SK-N-MC (cell line): ENCODE results near the gene APPBP2.

Source experiments
- DNase-seq: peaks from one replicate; pipeline ENCODE4 v3.0.0-alpha.2; 2011; ENCODE audit warnings: low read depth, low spot score
- H3K27ac ChIP-seq: fragments of 200-600 bp; sonication (generic); 2 replicates; pipeline ENCODE4 v1.5.1; 2016; ENCODE audit warnings: mixed run types
- H3K36me3 ChIP-seq: fragments of 200-600 bp; sonication (generic); 2 replicates; pipeline ENCODE4 v1.6.1; 2017; ENCODE audit warnings: antibody characterized with exemption, low read length, mixed read lengths; ENCODE audit not compliant: insufficient read depth
- H3K4me3 ChIP-seq: fragments of 200-600 bp; sonication (generic); 2 replicates; pipeline ENCODE4 v1.5.1; 2016
- H3K9ac ChIP-seq: fragments of 200-600 bp; sonication (generic); 2 replicates; pipeline ENCODE4 v1.8.0; 2017; ENCODE audit warnings: mixed run types, mixed read lengths; ENCODE audit not compliant: insufficient read length
- H3K9me3 ChIP-seq: fragments of 200-600 bp; sonication (generic); 2 replicates; pipeline ENCODE4 v1.6.1; 2017; ENCODE audit warnings: low read depth, mild to moderate bottlenecking, antibody characterized with exemption, low read length, moderate library complexity, mixed read lengths
- EZH2 ChIP-seq: fragments of 200-600 bp; sonication (generic); IDR thresholded peaks from one replicate; pipeline ENCODE4 v1.6.1; 2017; ENCODE audit warnings: antibody characterized with exemption
- FOXP2 ChIP-seq: optimal IDR thresholded peaks from 2 replicates; pipeline ENCODE3; 2011; ENCODE audit warnings: mild to moderate bottlenecking, moderate library complexity; ENCODE audit not compliant: insufficient read depth; ENCODE audit errors: extremely low read length, control extremely low read depth
- POLR2AphosphoS5 ChIP-seq: IDR thresholded peaks from 2 replicates; pipeline ENCODE4 v1.6.1; 2012; ENCODE audit warnings: mild to moderate bottlenecking, low read depth, low read length, borderline replicate concordance

The APPBP2 gene

DNA sequence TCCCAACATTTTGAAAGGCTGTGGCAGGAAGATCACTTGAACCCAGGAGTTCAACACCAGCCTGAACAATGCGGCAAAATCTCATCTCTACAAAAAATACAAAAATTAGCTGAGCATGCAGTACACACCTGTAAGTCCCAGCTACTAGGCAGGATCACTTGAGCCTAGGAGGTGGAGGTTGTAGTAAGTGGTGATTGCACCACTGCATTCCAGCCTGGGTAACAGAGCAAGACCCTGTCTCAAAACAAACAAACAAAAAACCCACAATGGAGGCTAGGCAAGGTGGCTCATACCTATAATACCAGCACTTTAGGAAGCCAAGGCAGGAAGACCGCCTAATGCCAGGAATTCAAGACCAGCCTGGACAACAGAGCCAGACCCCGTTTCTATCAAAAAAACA, 12.0 kb downstream of the APPBP2 start:
- no peak for DNase-seq
- Histone ChIP-seq H3K4me3 (no peak overlapping the region), H3K27ac (no peak overlapping the region), H3K9ac (no peak overlapping the region), H3K9me3 (no peaks in the 10 kb centered on the region), H3K36me3 (peaks cover 23% of the 10 kb centered on the region)
- TF ChIP-seq EZH2 (no peak), FOXP2 (no peak), POLR2AphosphoS5 (no peak)

DNA sequence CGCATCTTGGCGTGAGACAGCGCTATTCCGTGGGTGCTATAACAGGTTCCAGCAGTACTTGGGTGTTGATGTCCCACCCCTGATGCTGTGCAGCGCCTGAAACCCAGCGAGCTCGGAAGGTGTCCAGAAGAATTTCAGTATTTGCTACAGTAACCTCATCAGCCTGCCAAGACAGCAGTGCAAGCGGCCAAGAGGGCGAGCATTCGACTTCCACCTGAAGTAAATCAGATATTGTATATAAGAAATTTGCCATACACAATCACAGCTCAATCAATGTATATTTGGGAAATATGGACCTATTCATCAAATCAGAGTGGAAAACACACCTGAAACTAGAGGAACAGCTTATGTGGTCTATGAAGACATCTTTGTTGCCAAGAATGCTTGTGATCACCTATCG, 13.0 kb downstream of the APPBP2 start:
- no peak overlapping the region for H3K4me3 ChIP-seq
- H3K9ac ChIP-seq = no peak overlapping the region
- no peak for DNase-seq
- H3K27ac ChIP-seq = no peak overlapping the region
- peaks cover 21% of the 10 kb centered on the region for H3K36me3 ChIP-seq
- no peaks in the 10 kb centered on the region for H3K9me3 ChIP-seq
- TF ChIP-seq POLR2AphosphoS5 = no peak
- no peak for TF ChIP-seq EZH2
- no peak for TF ChIP-seq FOXP2

- no peak for TF ChIP-seq EZH2
- TF ChIP-seq FOXP2 = no peak
- no peak for TF ChIP-seq POLR2AphosphoS5
- H3K9me3 ChIP-seq = no peaks in the 10 kb centered on the region
- no peak overlapping the region for H3K27ac ChIP-seq
- H3K9ac ChIP-seq = no peak overlapping the region
- H3K36me3 ChIP-seq = peaks cover 14% of the 10 kb centered on the region; the same call in 1 of the 2 replicates
- no peak for DNase-seq
- H3K4me3 ChIP-seq = no peak overlapping the region
Observed at GRCh38 chr17:60510723-60511122, 15.3 kb downstream of the APPBP2 start.

DNA sequence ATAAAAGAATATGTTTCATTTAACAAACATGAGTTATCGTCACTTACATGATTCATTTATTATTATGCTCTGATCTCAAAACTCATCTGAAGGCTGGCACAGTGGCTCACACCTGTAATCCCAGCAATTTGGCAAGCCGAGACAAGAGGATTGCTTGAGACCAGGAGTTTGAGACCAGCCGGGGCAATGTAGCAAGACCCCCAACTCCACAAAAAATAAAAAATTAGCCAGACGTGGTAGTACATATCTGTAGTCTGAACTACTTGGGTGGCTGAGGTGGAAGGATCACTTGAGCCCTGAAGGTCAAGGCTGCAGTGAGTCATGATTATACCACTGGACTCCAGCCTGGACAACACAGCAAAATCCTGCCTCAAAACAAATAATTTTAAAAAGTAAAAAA, 16.0 kb downstream of the APPBP2 start:
- no peaks in the 10 kb centered on the region for H3K9me3 ChIP-seq
- H3K4me3 ChIP-seq = no peak overlapping the region
- no peak overlapping the region for H3K9ac ChIP-seq
- TF ChIP-seq EZH2 = no peak
- no peak for TF ChIP-seq FOXP2
- TF ChIP-seq POLR2AphosphoS5 = no peak
- H3K27ac ChIP-seq = no peak overlapping the region
- DNase-seq = no peak
- H3K36me3 ChIP-seq = peaks cover 14% of the 10 kb centered on the region; the same call in 1 of the 2 replicates

GRCh38 chr17:60508384-60508980, 17.6 kb downstream of the APPBP2 start:
- Histone ChIP-seq H3K27ac (no peak overlapping the region), H3K36me3 (peaks cover 5% of the 10 kb centered on the region; the same call in 1 of the 2 replicates), H3K9ac (no peak overlapping the region), H3K9me3 (no peaks in the 10 kb centered on the region), H3K4me3 (no peak overlapping the region)
- TF ChIP-seq FOXP2 = no peak
- TF ChIP-seq POLR2AphosphoS5 = no peak
- no peak for TF ChIP-seq EZH2
- no peak for DNase-seq

GRCh38 chr17:60506312-60506711, 19.7 kb downstream of the APPBP2 start:
- H3K27ac ChIP-seq = peak overlapping the region; percentile 14; the same call in 1 of the 2 replicates
- no peak for DNase-seq
- H3K4me3 ChIP-seq = no peak overlapping the region

GRCh38 chr17:60502145-60502544, 23.9 kb downstream of the APPBP2 start:
- Histone ChIP-seq H3K4me3 (no peak overlapping the region), H3K9ac (no peak overlapping the region), H3K36me3 (peaks cover 19% of the 10 kb centered on the region)

More at GRCh38 chr17:60506312-60506711, 19.7 kb downstream of the APPBP2 start:
- TF ChIP-seq POLR2AphosphoS5 (no peak), EZH2 (no peak), FOXP2 (no peak)
- Histone ChIP-seq H3K9me3 (no peaks in the 10 kb centered on the region), H3K36me3 (no peaks in the 10 kb centered on the region; the same call in 1 of the 2 replicates), H3K9ac (no peak overlapping the region)

DNA sequence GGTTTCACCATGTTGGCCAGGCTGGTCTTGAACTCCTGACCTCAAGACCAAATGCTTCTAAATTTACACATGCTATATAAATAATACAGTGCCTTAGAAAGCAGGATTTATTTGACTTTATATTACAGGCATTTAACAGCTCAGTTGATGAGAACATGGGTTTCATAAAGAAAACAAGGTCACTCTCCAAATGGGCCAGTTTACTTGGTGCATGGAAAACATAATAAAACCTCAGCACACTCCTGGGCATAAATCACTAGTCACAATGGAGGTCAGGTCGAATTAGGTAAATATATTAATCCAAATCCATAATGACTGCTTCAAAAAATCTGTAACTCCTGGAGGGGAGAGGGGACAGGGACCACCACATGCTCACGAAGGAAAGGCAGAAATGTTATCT, 24.5 kb downstream of the APPBP2 start:
- Histone ChIP-seq H3K27ac (no peak overlapping the region), H3K9ac (no peak overlapping the region), H3K9me3 (no peaks in the 10 kb centered on the region), H3K4me3 (no peak overlapping the region), H3K36me3 (peaks cover 25% of the 10 kb centered on the region)
- TF ChIP-seq FOXP2 (no peak), POLR2AphosphoS5 (no peak), EZH2 (no peak)
- DNase-seq = no peak

More at GRCh38 chr17:60502145-60502544, 23.9 kb downstream of the APPBP2 start:
- Histone ChIP-seq H3K9me3 (no peaks in the 10 kb centered on the region), H3K27ac (no peak overlapping the region)
- DNase-seq = no peak
- no peak for TF ChIP-seq FOXP2
- TF ChIP-seq POLR2AphosphoS5 = no peak
- no peak for TF ChIP-seq EZH2

GRCh38 chr17:60496041-60496440, 30.0 kb downstream of the APPBP2 start:
- no peak overlapping the region for H3K4me3 ChIP-seq
- peaks cover 73% of the 10 kb centered on the region for H3K36me3 ChIP-seq
- no peak for DNase-seq
- H3K9me3 ChIP-seq = no peaks in the 10 kb centered on the region; the same call in 1 of the 2 replicates
- H3K27ac ChIP-seq = no peak overlapping the region
- TF ChIP-seq EZH2 (no peak), POLR2AphosphoS5 (no peak), FOXP2 (no peak)
- H3K9ac ChIP-seq = no peak overlapping the region
